HPDE6-E6E7 (cell line): ENCODE data around the gene CDC42.

Experiments
- DNase-seq: peaks from one replicate; pipeline ENCODE4 v3.0.0; 2011; ENCODE audit warnings: missing footprints; ENCODE audit errors: extremely low spot score

CDC42 gene

GRCh38 chr1:22037520-22037919 lies 15.0 kb upstream of the CDC42 start:
- DNase-seq = no peak

- no peak for DNase-seq
Observed at GRCh38 chr1:22038036-22038435, 14.5 kb upstream of the CDC42 start.

- peak; percentile 31 for DNase-seq
Observed at GRCh38 chr1:22039594-22040285, 12.8 kb upstream of the CDC42 start.

GRCh38 chr1:22040286-22040623 lies 12.3 kb upstream of the CDC42 start:
- no peak for DNase-seq

DNA sequence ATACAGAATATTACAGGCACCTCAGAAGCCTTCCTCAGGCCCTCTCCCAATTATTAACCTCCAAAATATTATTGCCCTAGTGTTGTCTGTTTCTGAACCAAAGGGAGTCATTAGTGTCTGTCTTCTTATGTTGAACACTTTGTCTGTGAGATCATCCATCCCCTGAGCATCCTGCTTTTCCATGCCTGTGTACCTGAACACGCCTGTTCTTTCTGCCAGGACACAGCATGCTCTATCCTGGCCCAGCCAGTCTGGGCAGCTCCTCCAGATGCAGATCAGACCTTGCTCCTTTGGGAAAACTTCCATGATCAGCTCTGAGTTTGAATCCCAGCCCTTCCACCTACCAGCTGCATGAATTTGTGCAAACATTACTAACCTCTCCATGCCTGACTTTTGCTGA lies 11.0 kb upstream of the CDC42 start:
- DNase-seq = no peak

- peak; percentile 71 for DNase-seq
Observed at GRCh38 chr1:22043198-22043769, 9.2 kb upstream of the CDC42 start.

- DNase-seq = peak; percentile 42
Observed at GRCh38 chr1:22044690-22045420, 7.7 kb upstream of the CDC42 start.

DNA sequence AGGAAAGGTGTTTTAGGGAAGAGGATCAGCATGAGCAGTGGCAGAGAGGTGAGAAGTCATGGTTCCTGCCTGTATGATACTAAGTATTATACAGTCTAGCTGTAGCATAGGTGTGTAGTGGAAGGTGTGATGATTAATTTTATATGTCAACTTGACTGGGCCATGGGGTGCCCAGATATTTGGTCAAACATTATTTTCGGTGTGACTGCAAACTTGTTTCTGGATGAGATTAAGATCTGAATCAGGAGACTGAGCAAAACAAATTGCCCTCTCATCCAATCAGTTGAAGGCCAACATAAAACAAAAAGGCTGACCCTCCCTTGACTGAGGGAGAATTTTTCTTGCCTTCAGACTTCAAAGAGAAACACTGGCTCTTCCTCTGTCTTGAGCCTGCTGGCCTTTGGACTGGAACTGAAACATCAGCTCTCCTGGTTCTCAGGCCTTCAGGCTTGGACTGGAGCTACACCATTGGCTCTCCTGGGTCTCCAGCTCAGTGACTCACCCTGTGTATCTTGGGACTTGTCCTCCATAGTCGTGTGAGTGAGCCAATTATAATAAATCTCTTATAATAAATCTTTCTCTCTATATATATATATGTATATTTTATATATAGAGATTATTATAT lies 6.8 kb upstream of the CDC42 start:
- no peak for DNase-seq

DNA sequence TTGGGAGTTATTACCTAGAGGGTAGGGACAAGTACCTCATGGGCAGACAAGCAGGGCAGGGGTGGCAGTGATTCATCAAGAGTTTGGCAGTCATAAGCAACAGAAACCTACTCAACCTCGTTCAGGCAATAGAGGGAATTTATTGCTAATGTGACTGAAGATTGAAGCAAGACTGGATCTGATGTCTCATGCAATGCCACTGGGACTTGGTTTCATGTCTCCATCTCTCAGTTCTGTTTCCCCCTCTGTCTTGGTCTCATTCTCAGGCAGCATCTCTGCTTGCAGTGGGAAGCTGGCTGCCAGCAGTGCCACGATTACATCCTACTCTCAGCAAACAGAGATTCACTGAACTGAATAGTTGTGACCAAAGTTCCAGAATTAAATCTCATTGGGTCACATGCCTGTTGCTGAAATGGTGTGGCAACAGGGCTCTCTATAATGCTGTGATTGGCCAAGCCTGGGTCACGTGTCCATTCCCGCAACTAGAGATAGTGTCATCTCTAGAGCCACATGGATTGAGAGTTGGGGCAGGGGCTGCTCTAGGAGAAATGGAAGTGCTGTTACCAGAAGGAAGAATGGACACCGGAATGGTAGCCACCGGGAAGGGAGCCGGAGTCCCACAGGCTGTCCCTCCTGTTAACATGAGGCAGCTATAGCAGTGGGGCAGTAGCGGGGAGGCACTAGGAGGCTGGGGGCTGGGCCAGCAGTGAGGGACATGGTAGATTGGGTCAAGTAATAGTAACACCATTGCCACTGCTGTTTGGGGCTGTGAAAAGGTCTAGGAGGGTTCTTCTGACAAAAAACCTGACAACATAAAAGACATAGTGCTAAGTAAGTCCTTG lies 3.9 kb upstream of the CDC42 start:
- no peak for DNase-seq

GRCh38 chr1:22050330-22050729 lies 2.2 kb upstream of the CDC42 start:
- DNase-seq = no peak

DNA sequence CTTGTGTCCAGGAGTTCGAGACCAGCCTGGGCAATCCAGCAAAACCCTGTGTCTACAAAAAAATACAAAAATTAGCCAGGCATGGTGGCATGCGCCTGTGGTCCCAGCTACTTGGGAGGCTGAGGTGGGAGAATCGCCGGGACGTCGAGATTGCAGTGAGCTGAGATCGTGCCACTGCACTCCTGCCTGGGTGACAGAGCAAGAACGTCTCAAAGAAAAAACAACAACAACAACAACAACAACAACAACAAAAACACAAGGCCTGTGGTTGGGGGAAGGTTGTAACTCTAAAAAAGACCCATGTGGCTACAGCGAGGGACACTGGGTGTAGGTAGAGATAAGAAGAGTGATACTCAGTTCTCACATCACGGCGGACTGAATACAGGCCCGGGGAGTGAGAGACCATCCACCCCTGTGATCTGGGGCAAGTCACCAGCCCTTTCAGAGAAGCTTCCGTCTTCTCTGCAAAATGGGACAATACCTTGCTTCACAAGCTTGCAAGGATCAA lies 848 bp upstream of the CDC42 start:
- no peak for DNase-seq

GRCh38 chr1:22053017-22053860 lies 730 bp downstream of the CDC42 start:
- DNase-seq = peak; percentile 32

DNA sequence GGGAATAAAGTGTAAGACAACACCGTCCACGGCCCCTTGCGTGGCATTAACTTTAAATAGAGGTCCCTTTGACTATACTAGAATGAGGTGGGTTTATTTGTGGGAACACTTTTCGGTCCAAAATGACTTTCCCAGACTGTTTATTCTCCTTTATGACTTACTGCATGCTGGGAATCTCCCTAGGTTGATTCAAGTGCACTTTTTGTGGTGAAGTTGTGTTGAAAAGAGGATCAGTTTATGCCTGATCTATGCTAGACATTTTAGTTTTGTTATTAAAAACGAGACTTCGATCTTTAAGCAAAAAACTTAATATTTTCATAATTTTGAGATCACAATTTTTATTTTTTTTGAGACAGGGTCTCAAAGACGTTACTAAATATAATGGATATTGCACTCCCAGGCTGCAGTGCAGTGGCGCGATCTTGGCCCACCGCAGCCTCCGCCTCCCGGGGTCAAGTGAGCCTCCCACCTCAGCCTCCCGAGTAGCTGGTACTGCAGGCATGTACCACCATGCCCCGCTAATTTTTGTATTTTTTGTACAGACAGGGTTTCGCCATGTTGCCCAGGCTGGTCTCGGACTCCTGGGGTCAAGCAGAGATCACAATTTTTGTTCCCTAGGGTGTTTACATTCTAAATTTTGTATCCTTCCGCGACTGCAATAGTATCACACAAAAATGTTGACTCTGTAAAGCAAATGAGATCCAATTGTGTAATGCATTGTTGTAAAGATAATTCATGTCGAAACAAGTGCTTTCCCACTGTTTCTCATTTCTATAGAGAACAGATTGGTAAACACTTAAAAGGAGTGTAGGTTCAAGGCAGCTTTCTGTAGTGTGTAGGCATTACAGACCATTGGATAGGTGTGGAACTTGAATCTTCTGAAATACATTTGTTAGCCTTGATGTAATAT lies 1.6 kb downstream of the CDC42 start:
- no peak for DNase-seq

DNA sequence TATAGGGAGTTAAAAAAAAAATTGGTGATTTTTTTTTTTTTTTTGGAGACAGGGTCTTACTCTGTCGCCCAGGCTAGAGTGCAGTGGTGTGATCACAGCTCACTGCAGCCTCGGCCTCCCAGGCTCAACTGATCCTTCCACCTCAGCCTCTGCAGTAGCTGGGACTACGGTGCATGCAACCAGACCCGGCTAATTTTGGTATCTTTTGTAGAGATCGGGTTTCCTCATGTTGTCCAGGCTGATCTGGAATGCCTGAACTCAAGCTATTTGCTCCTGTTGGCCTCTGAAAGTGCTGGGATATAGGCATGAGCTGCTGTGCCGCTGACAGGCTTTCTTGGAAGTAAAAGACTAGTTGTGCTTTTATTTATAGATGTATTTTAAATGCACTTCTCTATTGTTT lies 3.0 kb downstream of the CDC42 start:
- DNase-seq = no peak

DNA sequence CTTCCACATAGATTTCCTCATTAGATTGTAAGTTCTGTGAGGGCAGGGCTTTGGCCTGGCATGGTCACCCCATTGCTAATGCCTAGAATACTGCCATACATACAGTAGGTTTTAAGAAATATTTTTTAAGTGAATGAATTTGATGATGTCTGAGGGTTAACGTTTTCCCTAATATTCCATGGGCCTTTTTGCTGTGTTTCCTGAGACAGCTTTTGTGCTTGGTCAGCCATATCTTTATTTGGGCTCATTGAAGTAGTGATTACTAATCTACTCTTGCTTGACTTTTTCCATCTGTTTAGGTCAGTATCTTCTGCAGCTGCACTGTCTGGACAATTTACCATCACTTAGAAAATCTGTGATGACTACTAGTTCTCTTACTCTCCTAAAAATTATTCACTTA lies 3.5 kb downstream of the CDC42 start:
- DNase-seq = no peak

DNA sequence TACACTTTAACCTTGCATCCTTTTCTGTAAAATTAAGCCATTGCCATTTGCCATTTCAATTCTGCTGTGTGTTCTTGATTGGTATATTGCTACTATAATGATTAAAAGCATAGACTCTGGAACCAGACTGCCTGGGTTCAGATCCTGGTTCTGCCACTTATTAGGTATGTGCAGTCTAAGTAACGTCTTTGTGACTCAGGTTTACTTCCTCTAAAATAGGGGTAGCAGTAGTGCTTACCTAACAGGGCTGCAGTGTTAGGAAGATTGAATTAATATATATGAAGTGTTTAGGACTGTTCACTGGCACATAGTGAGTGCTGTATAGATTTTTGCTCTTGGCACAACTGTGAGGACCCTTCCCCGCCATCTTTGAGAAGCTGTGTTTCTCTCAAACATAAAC lies 4.4 kb downstream of the CDC42 start:
- no peak for DNase-seq

- DNase-seq = no peak
Observed at GRCh38 chr1:22057861-22058260, 5.4 kb downstream of the CDC42 start.

- no peak for DNase-seq
Observed at GRCh38 chr1:22064751-22065402, 12.4 kb downstream of the CDC42 start.

GRCh38 chr1:22071511-22071910 lies 19.0 kb downstream of the CDC42 start:
- DNase-seq = no peak
